Epithelial cell of proximal tubule (primary cell): ENCODE measurements around the gene NCBP3. TPM values are rescaled to one million over a fixed set of nuclear protein-coding genes. Genes with fewer than 3 reads are reported as not detected.
A peak's percentile ranks its signal among the peaks of the same experiment; 100 is the strongest.

ENCODE experiments used
- DNase-seq: peaks from one replicate; pipeline ENCODE4 v3.0.0-alpha.2; 2011; ENCODE audit warnings: low read depth
- H3K4me3 ChIP-seq: 2 replicates; pipeline ENCODE4 v1.5.1; 2011; ENCODE audit warnings: low read depth, mild to moderate bottlenecking, low read length
- CTCF ChIP-seq: conservative IDR thresholded peaks from 2 replicates; pipeline ENCODE4 v1.5.1; 2012; ENCODE audit warnings: low read depth, mild to moderate bottlenecking, low read length
- total RNA-seq: library from RNA; depleted of rRNA; stranded (reverse); fragments of >200 nt; gene quantifications from 2 replicates; pipeline ENCODE4 v1.2.3, GENCODE V29; 2015

NCBP3 gene
- total RNA-seq, 1 donor from 2014 or later: 16.4 TPM

GRCh38 chr17:3892095-3892998 lies 46.3 kb upstream of the NCBP3 start:
- peak overlapping the region; percentile 73 for H3K4me3 ChIP-seq
- no peak for DNase-seq
- TF ChIP-seq CTCF: no peak

- TF ChIP-seq CTCF: no peak
- peak overlapping the region; percentile 73 for H3K4me3 ChIP-seq
- DNase-seq: no peak
These were observed 45.6 kb upstream of the NCBP3 start for GRCh38 chr17:3891626-3892094.

- DNase-seq: no peak
- TF ChIP-seq CTCF: no peak
These were observed 44.8 kb upstream of the NCBP3 start for GRCh38 chr17:3890878-3891219.

GRCh38 chr17:3890082-3890877 lies 44.2 kb upstream of the NCBP3 start:
- H3K4me3 ChIP-seq: no peak overlapping the region
- TF ChIP-seq CTCF: no peak
- DNase-seq: peak; percentile 48

More at GRCh38 chr17:3890878-3891219, 44.8 kb upstream of the NCBP3 start:
- no peak overlapping the region for H3K4me3 ChIP-seq

- no peak for TF ChIP-seq CTCF
- no peak for DNase-seq
- H3K4me3 ChIP-seq: no peak overlapping the region
These were observed 43.4 kb upstream of the NCBP3 start for GRCh38 chr17:3889325-3890012.

GRCh38 chr17:3888343-3889171 lies 42.5 kb upstream of the NCBP3 start:
- no peak for TF ChIP-seq CTCF
- no peak for DNase-seq
- no peak overlapping the region for H3K4me3 ChIP-seq
